Spinal cord (tissue), 10 donors: ENCODE data around the gene OGA. TPM values are rescaled to one million over a fixed set of nuclear protein-coding genes. Genes with fewer than 3 reads are reported as not detected.

Experiments used
- DNase-seq, 6 donors: peaks; one replicate each; pipeline versions ENCODE4 v3.0.0 to v3.0.0-alpha.2; 2013 to 2015; ENCODE audit warnings: low spot score in 6 of 6, low read depth in 4 of 6
- H3K27ac ChIP-seq: one replicate; pipeline ENCODE4 v1.5.1; 2013; ENCODE audit warnings: low read depth, low read length, control low read depth
- H3K27me3 ChIP-seq: one replicate; pipeline ENCODE4 v1.6.1; 2013; ENCODE audit warnings: low read length; ENCODE audit not compliant: control insufficient read depth, insufficient read depth
- H3K36me3 ChIP-seq: one replicate; pipeline ENCODE4 v1.6.1; 2013; ENCODE audit warnings: low read length; ENCODE audit not compliant: control insufficient read depth, insufficient read depth
- H3K4me1 ChIP-seq: one replicate; pipeline ENCODE4 v1.6.1; 2013; ENCODE audit warnings: low read length; ENCODE audit not compliant: control insufficient read depth, insufficient read depth
- H3K4me3 ChIP-seq: one replicate; pipeline ENCODE4 v1.5.1; 2013; ENCODE audit warnings: low read depth, low read length, control low read depth
- H3K9me3 ChIP-seq: one replicate; pipeline ENCODE4 v1.6.1; 2013; ENCODE audit warnings: low read length; ENCODE audit not compliant: control insufficient read depth, insufficient read depth
- WGBS: methylation state at CpG from one replicate; pipeline ENCODE4 v1.1.5; 2013; ENCODE audit warnings: missing lambda C conversion rate; ENCODE audit not compliant: insufficient coverage; 5-methylcytosine and 5-hydroxymethylcytosine counted together
- polyA plus RNA-seq, 2 donors: library from polyadenylated mRNA; unstranded; fragments of 120-200 nt; gene quantifications; one replicate each; pipeline ENCODE4 v1.2.1, GENCODE V29; 2013; ENCODE audit not compliant: insufficient read length in 2 of 2
- total RNA-seq, 2 donors: library from RNA; depleted of rRNA in 1 of 2; stranded (reverse); fragments of 120-200 nt in 1 of 2; fragments of >200 nt in 1 of 2; gene quantifications; one replicate each; pipeline versions ENCODE4 v1.2.3 to v1.2.4, GENCODE V29; 2013 to 2014
- donor health status: healthy.

The OGA gene
- total and polyA plus RNA-seq, 4 donors, result 173 to 267 (median 195) TPM

- H3K4me3 ChIP-seq, result no peak overlapping the region
- H3K36me3 ChIP-seq, result no peaks in the 10 kb centered on the region
- H3K4me1 ChIP-seq, result peaks cover 16% of the 10 kb centered on the region
- no peak for DNase-seq
- WGBS, result 50% methylated on average over 1 of the region's 3 CpGs
- no peak overlapping the region for H3K27ac ChIP-seq
- no peaks in the 10 kb centered on the region for H3K9me3 ChIP-seq
- H3K27me3 ChIP-seq, result no peaks in the 10 kb centered on the region
These were observed 69.7 kb downstream of the OGA start for GRCh38 chr10:101748496-101748895.

- Histone ChIP-seq H3K4me1 (peaks cover 16% of the 10 kb centered on the region), H3K27me3 (peaks cover 4% of the 10 kb centered on the region), H3K9me3 (no peaks in the 10 kb centered on the region), H3K27ac (no peak overlapping the region), H3K36me3 (no peaks in the 10 kb centered on the region), H3K4me3 (no peak overlapping the region)
- 72% methylated on average over 9 of the region's 9 CpGs for WGBS
- peak in 2 of 6 donors; percentile 14 to 43 for DNase-seq
These were observed 73.1 kb downstream of the OGA start for GRCh38 chr10:101745074-101745696.

GRCh38 chr10:101744267-101744666 is 74.0 kb downstream of the OGA start:
- no peak overlapping the region for H3K4me3 ChIP-seq
- H3K27me3 ChIP-seq, result peaks cover 4% of the 10 kb centered on the region
- H3K27ac ChIP-seq, result no peak overlapping the region
- no CpG with 5 or more reads among the region's 3 CpGs for WGBS
- H3K4me1 ChIP-seq, result peaks cover 9% of the 10 kb centered on the region
- H3K9me3 ChIP-seq, result no peaks in the 10 kb centered on the region
- H3K36me3 ChIP-seq, result no peaks in the 10 kb centered on the region
- no peak for DNase-seq

- Histone ChIP-seq H3K27me3 (peaks cover 4% of the 10 kb centered on the region), H3K36me3 (no peaks in the 10 kb centered on the region), H3K27ac (no peak overlapping the region), H3K9me3 (no peaks in the 10 kb centered on the region), H3K4me3 (no peak overlapping the region), H3K4me1 (no peaks in the 10 kb centered on the region)
- no peak for DNase-seq
- WGBS, result no CpG with 5 or more reads among the region's 2 CpGs
These were observed 76.3 kb downstream of the OGA start for GRCh38 chr10:101741938-101742337.

- Histone ChIP-seq H3K36me3 (no peaks in the 10 kb centered on the region), H3K27me3 (peaks cover 3% of the 10 kb centered on the region), H3K27ac (no peak overlapping the region), H3K4me3 (no peak overlapping the region), H3K9me3 (no peaks in the 10 kb centered on the region), H3K4me1 (no peaks in the 10 kb centered on the region)
- 17% methylated on average over 1 of the region's 3 CpGs for WGBS
- DNase-seq, result no peak
These were observed 81.6 kb downstream of the OGA start for GRCh38 chr10:101736666-101737065.

Other genes with a start within 250 kb of the OGA start
- gene POLL, start 230.2 kb downstream of the OGA start, total RNA-seq, result 10 to 100 TPM in 1 of 2 donors, 1 to 10 TPM in 1; 6.7 to 14.7 TPM
- gene POLL, start 230.2 kb downstream of the OGA start, polyA plus RNA-seq, result 10 to 100 TPM; 26.6 to 35.6 TPM
- 10 to 100 TPM; 21.1 to 57.2 TPM for gene DPCD, start 230.1 kb downstream of the OGA start, total RNA-seq
- gene DPCD, start 230.1 kb downstream of the OGA start, polyA plus RNA-seq, result 10 to 100 TPM; 38.0 to 46.5 TPM
- gene FBXW4, start 123.3 kb downstream of the OGA start, total RNA-seq, result 10 to 100 TPM; 40.1 to 47.3 TPM
- gene FBXW4, start 123.3 kb downstream of the OGA start, polyA plus RNA-seq, result 10 to 100 TPM; 43.8 to 49.1 TPM
- gene FGF8, start 42.3 kb downstream of the OGA start, total RNA-seq, result under 1 TPM; 0.69 to 0.72 TPM
- 1 to 10 TPM; 1.7 to 2.2 TPM for gene FGF8, start 42.3 kb downstream of the OGA start, polyA plus RNA-seq
- gene NPM3, start 35.0 kb downstream of the OGA start, total RNA-seq, result 10 to 100 TPM; 20.0 to 37.5 TPM
- 10 to 100 TPM; 40.5 to 40.6 TPM for gene NPM3, start 35.0 kb downstream of the OGA start, polyA plus RNA-seq
- 10 to 100 TPM; 11.0 to 14.4 TPM for gene KCNIP2, start 25.4 kb upstream of the OGA start, total RNA-seq
- 10 to 100 TPM; 51.9 to 58.5 TPM for gene KCNIP2, start 25.4 kb upstream of the OGA start, polyA plus RNA-seq
- gene ARMH3, start 237.7 kb upstream of the OGA start, total RNA-seq, result 10 to 100 TPM; 14.0 to 21.1 TPM
- gene ARMH3, start 237.7 kb upstream of the OGA start, polyA plus RNA-seq, result 10 to 100 TPM; 20.5 to 25.1 TPM
- gene HPS6, start 246.9 kb upstream of the OGA start, total RNA-seq, result 10 to 100 TPM; 12.2 to 18.3 TPM
- gene HPS6, start 246.9 kb upstream of the OGA start, polyA plus RNA-seq, result 10 to 100 TPM; 12.7 to 12.9 TPM